Stimulated activated CD8-positive, alpha-beta memory T cell treated with anti-CD3 and anti-CD28 coated beads, Interleukin-15, amount 100 ng/mL, for 1 hour (primary cell): ENCODE measurements around the gene CNOT4.
"Not testable (repeated sequence)": the region's sequence is repeated elsewhere in the genome, so short reads cannot be mapped to it uniquely, and the experiment has no call there.

Experiments used
- DNase-seq: peaks from one replicate; pipeline ENCODE4 v3.0.0-alpha.2; 2020; ENCODE audit warnings: low read depth

Gene CNOT4

GRCh38 chr7:135364206-135364605 lies 145.7 kb downstream of the CNOT4 start:
- no peak for DNase-seq

GRCh38 chr7:135362871-135363270 lies 147.0 kb downstream of the CNOT4 start:
- DNase-seq = no peak

GRCh38 chr7:135361788-135362187 lies 148.1 kb downstream of the CNOT4 start:
- DNase-seq = no peak

GRCh38 chr7:135359615-135360014 lies 150.3 kb downstream of the CNOT4 start:
- no peak for DNase-seq

GRCh38 chr7:135355377-135356048 lies 154.4 kb downstream of the CNOT4 start:
- DNase-seq = no peak

GRCh38 chr7:135353832-135354231 lies 156.1 kb downstream of the CNOT4 start:
- no peak for DNase-seq

GRCh38 chr7:135352285-135352684 lies 157.6 kb downstream of the CNOT4 start:
- DNase-seq = no peak

GRCh38 chr7:135351070-135351469 lies 158.8 kb downstream of the CNOT4 start:
- DNase-seq = not testable (repeated sequence)

- no peak for DNase-seq
These were observed 160.2 kb downstream of the CNOT4 start for GRCh38 chr7:135349746-135350145.

GRCh38 chr7:135348493-135348892 lies 161.4 kb downstream of the CNOT4 start:
- no peak for DNase-seq

- no peak for DNase-seq
These were observed 166.5 kb downstream of the CNOT4 start for GRCh38 chr7:135343361-135343760.

- no peak for DNase-seq
These were observed 167.0 kb downstream of the CNOT4 start for GRCh38 chr7:135342887-135343286.

- DNase-seq = no peak
These were observed 168.9 kb downstream of the CNOT4 start for GRCh38 chr7:135341049-135341448.

GRCh38 chr7:135337977-135338550 lies 171.8 kb downstream of the CNOT4 start:
- DNase-seq = no peak

- DNase-seq = no peak
These were observed 172.4 kb downstream of the CNOT4 start for GRCh38 chr7:135337506-135337905.

GRCh38 chr7:135335628-135336139 lies 174.2 kb downstream of the CNOT4 start:
- DNase-seq = peak; percentile 11

- DNase-seq = no peak
These were observed 174.9 kb downstream of the CNOT4 start for GRCh38 chr7:135334830-135335543.

- no peak for DNase-seq
These were observed 176.0 kb downstream of the CNOT4 start for GRCh38 chr7:135333946-135334345.

GRCh38 chr7:135333200-135333599 lies 176.7 kb downstream of the CNOT4 start:
- no peak for DNase-seq

- no peak for DNase-seq
These were observed 179.8 kb downstream of the CNOT4 start for GRCh38 chr7:135330088-135330487.

GRCh38 chr7:135328526-135328925 lies 181.4 kb downstream of the CNOT4 start:
- DNase-seq = no peak

GRCh38 chr7:135328053-135328452 lies 181.8 kb downstream of the CNOT4 start:
- DNase-seq = no peak

- no peak for DNase-seq
These were observed 182.4 kb downstream of the CNOT4 start for GRCh38 chr7:135327458-135327857.
